Measurements from ENCODE around the gene MFAP2.

Gene MFAP2

GRCh38 chr1:16980473-16981268, at the start of gene MFAP2:
Gene MFAP2 (minus strand): TSS chr1:16980620. CDS start chr1:16978273, 2,347 bp downstream.
- DNase-seq (ENCODE audit: low spot score), result peak; percentile 84

GRCh38 chr1:17030206-17030605, 49.8 kb upstream of the MFAP2 start:
- DNase-seq (ENCODE audit: low spot score), result no peak

- DNase-seq (ENCODE audit: low spot score), result no peak
Measured at GRCh38 chr1:17028662-17029188, 48.3 kb upstream of the MFAP2 start.

- DNase-seq (ENCODE audit: low spot score), result no peak
Measured at GRCh38 chr1:17027900-17028299, 47.5 kb upstream of the MFAP2 start.

GRCh38 chr1:17027403-17027802, 47.0 kb upstream of the MFAP2 start:
- DNase-seq (ENCODE audit: low spot score), result no peak

GRCh38 chr1:17024721-17025120, 44.3 kb upstream of the MFAP2 start:
- no peak for DNase-seq (ENCODE audit: low spot score)

- no peak for DNase-seq (ENCODE audit: low spot score)
Measured at GRCh38 chr1:17023573-17023972, 43.2 kb upstream of the MFAP2 start.

- DNase-seq (ENCODE audit: low spot score), result no peak
Measured at GRCh38 chr1:17023102-17023501, 42.7 kb upstream of the MFAP2 start.

- DNase-seq (ENCODE audit: low spot score), result no peak
Measured at GRCh38 chr1:17021896-17022295, 41.5 kb upstream of the MFAP2 start.

- DNase-seq (ENCODE audit: low spot score), result no peak
Measured at GRCh38 chr1:17020502-17020901, 40.1 kb upstream of the MFAP2 start.

- DNase-seq (ENCODE audit: low spot score), result no peak
Measured at GRCh38 chr1:17018849-17019248, 38.4 kb upstream of the MFAP2 start.

- DNase-seq (ENCODE audit: low spot score), result no peak
Measured at GRCh38 chr1:17017435-17017834, 37.0 kb upstream of the MFAP2 start.

- DNase-seq (ENCODE audit: low spot score), result no peak
Measured at GRCh38 chr1:17016317-17016661, 35.9 kb upstream of the MFAP2 start.

- DNase-seq (ENCODE audit: low spot score), result no peak
Measured at GRCh38 chr1:17014671-17015567, 34.5 kb upstream of the MFAP2 start.

GRCh38 chr1:17013491-17014320, 33.3 kb upstream of the MFAP2 start:
- DNase-seq (ENCODE audit: low spot score), result peak; percentile 2

GRCh38 chr1:17012775-17013490, 32.5 kb upstream of the MFAP2 start:
- DNase-seq (ENCODE audit: low spot score), result no peak

GRCh38 chr1:17011439-17012307, 31.3 kb upstream of the MFAP2 start, which contains the start of gene ATP13A2:
Gene ATP13A2 (minus strand): TSS chr1:17011928. CDS start chr1:17011738, 190 bp downstream.
- peak; percentile 90 for DNase-seq (ENCODE audit: low spot score)

- DNase-seq (ENCODE audit: low spot score), result peak; percentile 30
Measured at GRCh38 chr1:17011092-17011438, 30.6 kb upstream of the MFAP2 start.

- peak; percentile 3 for DNase-seq (ENCODE audit: low spot score)
Measured at GRCh38 chr1:17009706-17010105, 29.3 kb upstream of the MFAP2 start.

- DNase-seq (ENCODE audit: low spot score), result peak; percentile 3
Measured at GRCh38 chr1:17008208-17008855, 27.9 kb upstream of the MFAP2 start.

Measured in HuH-7.5 (cell line).